Activated CD4-positive, CD25-positive, alpha-beta regulatory T cell treated with anti-CD3 and anti-CD28 coated beads, Interleukin-2, amount 50 U/mL, for 24 hours (primary cell): ENCODE measurements around the gene TBX15.

Source experiments
- ATAC-seq, 2 donors: fragments of 150-1000 bp; cut with Tn5 transposase; one replicate each; pipeline ENCODE4 v1.10.0; 2021; ENCODE audit warnings: mild to moderate bottlenecking in 1 of 2, moderate library complexity in 1 of 2

TBX15 gene

GRCh38 chr1:118988186-118989005 lies at the start of gene TBX15:
TBX15 (minus strand) TSS chr1:118988343; CDS start chr1:118987795, 548 bp downstream.
- ATAC-seq: no peak

GRCh38 chr1:119034359-119034758 lies 46.2 kb upstream of the TBX15 start:
- ATAC-seq: no peak

GRCh38 chr1:119032986-119033385 lies 44.8 kb upstream of the TBX15 start:
- ATAC-seq: no peak

DNA sequence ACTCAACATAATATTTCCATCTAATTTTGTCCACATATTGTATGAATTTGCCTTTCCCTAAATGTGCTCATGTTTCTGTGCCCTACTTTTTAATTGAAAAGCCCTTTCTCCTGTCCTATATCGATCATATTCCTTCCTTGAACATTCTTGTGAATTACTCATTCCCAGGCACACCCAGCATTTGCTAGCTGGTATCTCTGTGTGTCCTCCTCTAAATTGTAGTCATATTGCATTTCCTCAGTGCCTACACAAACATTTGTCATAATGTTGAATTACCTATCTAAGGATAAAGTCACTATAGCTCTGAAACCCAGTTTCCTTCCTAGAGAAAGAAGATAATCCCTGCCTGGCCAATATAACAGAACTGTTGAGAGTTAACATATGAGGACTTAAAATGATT lies 39.6 kb upstream of the TBX15 start:
- ATAC-seq: no peak

DNA sequence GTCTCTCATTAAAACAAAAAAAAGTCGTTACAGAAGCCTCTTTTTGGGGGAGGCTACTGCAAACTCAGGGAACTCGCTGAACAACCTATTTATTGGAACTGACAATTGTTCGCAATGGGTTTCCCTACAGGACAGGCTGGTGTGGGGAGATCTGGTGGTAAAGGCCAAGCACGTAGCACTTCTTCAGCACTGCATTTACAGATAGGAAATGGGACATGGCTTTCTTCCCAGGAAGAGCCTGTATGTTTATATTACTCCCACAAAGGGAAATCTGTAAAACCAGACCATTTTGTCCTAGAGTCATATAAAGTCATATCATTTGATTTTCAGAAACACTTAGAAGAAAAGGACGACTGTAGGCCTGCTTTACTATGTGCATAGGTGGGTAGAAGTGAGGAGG lies 38.8 kb upstream of the TBX15 start:
- no peak for ATAC-seq

DNA sequence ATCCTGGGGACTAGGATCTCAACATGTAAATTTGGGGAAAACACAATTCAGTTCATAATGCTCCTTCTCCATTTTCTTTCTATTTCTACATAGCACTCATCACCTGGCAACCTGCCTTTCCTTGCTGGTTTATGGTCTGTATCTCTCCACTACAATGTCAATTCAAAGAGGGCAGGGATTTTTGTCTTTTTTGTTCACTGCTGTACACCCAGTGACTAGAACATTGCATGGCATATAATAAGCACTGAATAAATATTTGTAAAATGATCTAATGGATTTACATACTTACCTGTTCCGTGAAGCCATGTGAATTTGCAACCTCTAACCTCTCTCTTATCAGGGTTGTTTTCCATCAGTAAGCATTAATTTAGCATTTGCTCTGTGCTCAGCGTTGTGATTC lies 27.4 kb upstream of the TBX15 start:
- ATAC-seq: no peak

DNA sequence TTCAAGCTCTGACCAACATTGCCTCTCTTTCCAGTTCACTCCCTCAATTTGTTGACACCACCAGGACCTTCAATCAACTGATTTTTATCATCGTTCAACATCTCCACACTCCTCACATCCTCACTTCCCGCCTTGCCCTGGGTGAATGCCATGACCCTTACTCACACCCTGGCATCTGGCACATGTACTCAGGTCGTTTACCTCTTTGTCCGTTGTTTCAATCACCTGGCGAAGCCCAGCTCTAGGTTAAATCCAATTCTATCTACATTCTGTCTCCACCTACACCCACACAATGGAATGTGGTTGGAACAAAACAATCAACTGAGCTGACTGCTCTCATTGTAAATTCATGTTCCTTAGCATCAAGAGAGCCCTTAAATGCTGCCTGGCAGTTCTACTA lies 24.2 kb upstream of the TBX15 start:
- ATAC-seq: no peak

GRCh38 chr1:119011706-119012105 lies 23.6 kb upstream of the TBX15 start:
- ATAC-seq: no peak

- ATAC-seq: no peak
These were observed 23.0 kb upstream of the TBX15 start for GRCh38 chr1:119011116-119011515.

DNA sequence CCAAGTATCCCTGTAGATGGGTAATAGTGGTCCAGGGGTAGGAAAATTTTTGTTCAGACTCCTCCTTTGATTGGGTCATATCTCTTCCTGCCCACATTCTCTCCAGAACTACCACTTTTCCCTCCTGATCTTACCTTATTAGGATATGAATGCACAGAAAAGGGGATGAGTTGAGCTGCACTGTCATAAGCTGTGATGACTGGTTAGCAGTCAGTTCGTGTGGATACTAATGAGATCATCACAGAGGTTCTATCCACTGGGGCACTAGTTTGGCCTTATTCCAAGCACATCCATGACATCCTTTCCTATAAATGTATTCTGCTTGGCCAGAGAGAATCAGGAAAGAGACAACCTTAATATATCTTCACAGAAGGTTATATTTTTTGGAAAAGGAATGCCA lies 22.1 kb upstream of the TBX15 start:
- ATAC-seq: no peak

- no peak for ATAC-seq
These were observed 21.1 kb upstream of the TBX15 start for GRCh38 chr1:119009312-119009655.

DNA sequence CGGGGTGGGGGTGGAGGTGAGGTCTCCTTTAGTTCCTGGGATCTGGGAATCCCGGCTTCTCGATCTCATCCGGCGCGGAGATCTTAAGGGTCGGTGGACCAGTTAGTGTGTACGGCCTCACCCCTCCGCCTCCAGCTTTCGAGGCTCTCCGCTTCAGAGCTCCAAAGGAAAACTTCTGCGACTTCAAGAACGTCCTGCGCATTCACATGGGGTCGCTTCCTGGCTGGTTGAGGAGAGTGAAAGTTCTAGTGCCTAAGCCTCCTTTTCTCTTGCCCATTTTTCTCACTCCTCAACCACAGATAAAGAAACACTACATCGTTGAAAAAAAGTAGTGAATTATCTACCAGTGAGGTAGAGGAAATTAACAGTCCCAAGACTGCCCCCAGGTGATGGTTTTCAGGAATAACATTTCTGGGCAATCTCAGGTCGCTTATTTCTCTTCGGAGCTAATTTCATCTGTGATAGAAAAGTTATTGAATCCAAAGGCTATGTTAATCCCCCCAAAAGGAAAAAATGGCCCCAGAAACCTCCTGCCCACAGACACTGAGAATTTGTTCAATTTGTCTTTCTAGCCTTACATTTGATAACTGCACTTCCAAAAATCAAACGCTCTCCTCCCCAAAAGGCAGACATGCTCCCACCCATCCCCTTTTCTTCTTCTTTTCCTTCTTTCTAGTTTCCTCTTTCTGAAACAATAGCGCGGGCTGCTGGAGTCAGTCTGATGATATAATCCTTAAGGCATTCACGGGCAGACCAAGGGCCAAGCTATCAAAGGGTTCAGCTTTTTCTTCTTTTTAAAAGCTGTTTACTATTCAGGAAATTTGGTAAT lies 20.6 kb upstream of the TBX15 start:
- ATAC-seq: no peak

GRCh38 chr1:119007670-119008482 lies 19.7 kb upstream of the TBX15 start:
- peak in 1 of 2 donors; percentile 19 for ATAC-seq

- ATAC-seq: no peak
These were observed 19.2 kb upstream of the TBX15 start for GRCh38 chr1:119007339-119007669.

DNA sequence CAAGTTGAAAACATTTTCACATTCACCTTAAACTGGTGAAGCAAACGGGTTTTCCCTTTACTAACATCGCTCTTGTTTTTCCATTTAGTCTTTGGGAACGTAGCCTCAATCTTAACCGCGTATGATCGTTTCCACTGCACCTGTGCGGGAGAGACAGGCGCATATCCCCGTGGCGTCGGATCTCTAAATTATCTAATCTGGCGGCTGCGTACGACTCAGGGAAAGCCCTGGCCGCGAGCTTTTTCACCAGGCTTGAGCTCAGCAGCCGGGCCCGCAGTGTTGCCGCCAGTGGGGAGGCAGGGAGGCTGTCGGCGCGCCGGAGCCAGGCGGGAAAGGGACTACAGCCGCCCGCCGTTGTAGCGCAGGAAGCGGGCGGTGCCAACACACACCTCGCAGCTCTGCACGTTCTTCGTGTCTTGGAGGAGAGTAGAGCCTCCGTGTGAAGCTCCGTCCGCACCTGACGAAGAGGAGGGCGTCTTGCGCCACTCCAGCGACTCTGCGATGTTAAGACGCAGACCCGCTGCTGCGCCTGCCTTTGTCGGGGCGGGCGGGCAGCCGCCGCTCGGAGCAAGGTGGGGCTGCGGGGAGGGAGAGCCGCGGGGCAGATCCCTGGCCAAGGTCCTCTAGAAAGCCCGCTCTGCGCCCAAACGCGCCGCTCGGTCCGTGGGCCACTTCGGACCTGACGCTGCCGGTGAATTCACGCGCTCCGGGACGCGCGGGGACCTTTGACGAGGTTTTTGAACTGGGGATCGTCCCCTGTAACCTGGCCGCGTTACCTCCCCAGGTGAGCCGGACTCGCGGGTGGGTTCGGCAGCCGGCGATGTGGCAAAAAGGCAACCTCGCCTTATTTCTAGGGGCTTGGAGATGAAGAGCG lies 18.5 kb upstream of the TBX15 start:
- ATAC-seq: no peak

GRCh38 chr1:119005724-119006405 lies 17.7 kb upstream of the TBX15 start:
- ATAC-seq: no peak

GRCh38 chr1:119004781-119005180 lies 16.6 kb upstream of the TBX15 start:
- ATAC-seq: no peak

DNA sequence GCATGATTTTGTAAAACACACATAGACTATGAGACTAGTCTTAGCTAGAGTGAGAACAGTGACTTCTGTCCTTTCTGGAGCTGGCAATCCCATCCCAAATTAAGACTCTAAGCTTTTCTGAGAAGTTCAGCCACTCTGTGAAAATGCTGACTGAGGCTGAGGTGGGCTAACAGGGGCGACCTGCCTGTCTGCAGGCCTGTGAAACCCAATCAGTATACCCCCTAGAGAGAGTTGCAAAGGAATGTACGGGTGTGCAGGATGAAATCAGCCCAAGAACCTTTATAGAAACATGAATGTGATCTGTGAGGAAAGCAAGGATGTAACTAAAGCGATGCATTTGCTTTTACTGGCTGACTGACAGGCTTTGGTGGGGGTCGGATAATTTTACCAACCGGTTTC lies 16.0 kb upstream of the TBX15 start:
- ATAC-seq: no peak

GRCh38 chr1:119003413-119004128 lies 15.4 kb upstream of the TBX15 start:
- no peak for ATAC-seq

DNA sequence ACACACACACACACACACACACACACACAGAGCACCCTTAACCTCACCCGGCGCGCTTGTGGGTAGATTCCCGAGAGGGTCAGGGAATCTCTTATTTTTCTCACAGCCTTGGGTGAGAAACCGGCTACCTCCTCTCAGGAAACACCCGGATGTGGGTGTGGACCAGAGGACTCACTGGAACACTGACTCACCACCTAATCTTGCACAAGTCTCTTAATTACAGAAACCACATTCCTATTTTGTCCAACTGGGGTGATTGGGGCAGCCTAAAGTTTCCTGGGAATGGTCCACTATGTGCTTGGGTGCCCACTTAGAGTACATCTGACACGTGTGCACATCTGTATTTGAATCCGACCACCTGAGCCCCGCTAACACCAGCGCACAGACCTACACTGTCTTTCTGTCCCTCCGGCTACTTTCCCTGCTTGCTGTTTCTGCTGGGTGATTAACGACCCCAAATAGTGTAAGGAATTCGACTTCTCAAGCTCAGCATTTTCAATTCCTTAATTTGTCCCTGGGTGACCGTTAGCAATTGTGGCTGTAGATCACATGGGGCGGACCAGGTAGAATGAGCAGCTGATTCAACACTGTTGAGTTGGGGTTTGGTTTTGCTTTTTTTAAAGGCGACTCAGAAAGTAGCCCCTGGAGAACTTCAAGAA lies 14.0 kb upstream of the TBX15 start:
- no peak for ATAC-seq
